ENCODE data around the gene GIT1.

Gene GIT1

GRCh38 chr17:29566473-29567303 lies 22.8 kb downstream of the GIT1 start, which contains the start of gene ABHD15:
Gene ABHD15 (minus strand): TSS chr17:29567037. CDS start chr17:29566966, 71 bp downstream.
- ChIA-PET POLR2A (interaction anchor here (0.8 to 1.0 kb wide), 2 partner anchors 8 to 13 kb away, joined by 3 read pairs; no protein-coding TSS in a partner anchor), CTCF (interaction anchor here (0.6 to 12.2 kb wide), 16 partner anchors 8 to 421 kb away, joined by 3 to 94 read pairs (median 4); no protein-coding TSS in a partner anchor)
- TF ChIP-seq, protein P1, sequence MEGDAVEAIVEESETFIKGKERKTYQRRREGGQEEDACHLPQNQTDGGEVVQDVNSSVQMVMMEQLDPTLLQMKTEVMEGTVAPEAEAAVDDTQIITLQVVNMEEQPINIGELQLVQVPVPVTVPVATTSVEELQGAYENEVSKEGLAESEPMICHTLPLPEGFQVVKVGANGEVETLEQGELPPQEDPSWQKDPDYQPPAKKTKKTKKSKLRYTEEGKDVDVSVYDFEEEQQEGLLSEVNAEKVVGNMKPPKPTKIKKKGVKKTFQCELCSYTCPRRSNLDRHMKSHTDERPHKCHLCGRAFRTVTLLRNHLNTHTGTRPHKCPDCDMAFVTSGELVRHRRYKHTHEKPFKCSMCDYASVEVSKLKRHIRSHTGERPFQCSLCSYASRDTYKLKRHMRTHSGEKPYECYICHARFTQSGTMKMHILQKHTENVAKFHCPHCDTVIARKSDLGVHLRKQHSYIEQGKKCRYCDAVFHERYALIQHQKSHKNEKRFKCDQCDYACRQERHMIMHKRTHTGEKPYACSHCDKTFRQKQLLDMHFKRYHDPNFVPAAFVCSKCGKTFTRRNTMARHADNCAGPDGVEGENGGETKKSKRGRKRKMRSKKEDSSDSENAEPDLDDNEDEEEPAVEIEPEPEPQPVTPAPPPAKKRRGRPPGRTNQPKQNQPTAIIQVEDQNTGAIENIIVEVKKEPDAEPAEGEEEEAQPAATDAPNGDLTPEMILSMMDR (IDR thresholded peaks at IDR 0.05; ENCODE audit: control extremely low read depth, extremely low read depth, low read depth, missing control alignments): no peak
- DNase-seq (ENCODE audit: extremely low spot score): peak; percentile 67

- CTCF ChIA-PET: interaction anchor here (0.8 to 12.2 kb wide), 14 partner anchors 9 to 420 kb away, joined by 3 to 94 read pairs (median 4); no protein-coding TSS in a partner anchor
- POLR2A ChIA-PET: interaction anchor here (0.8 kb wide), 1 partner anchor 12 kb away, joined by 3 read pairs; no protein-coding TSS in a partner anchor
Measured at GRCh38 chr17:29565643-29566472, 23.6 kb downstream of the GIT1 start.

GRCh38 chr17:29563816-29564215 lies 25.6 kb downstream of the GIT1 start:
- TF ChIP-seq, protein P1 (IDR thresholded peaks at IDR 0.05; ENCODE audit: control extremely low read depth, extremely low read depth, low read depth, missing control alignments): no peak
- CTCF ChIA-PET: interaction anchor here (0.6 to 12.2 kb wide), 4 partner anchors 9 to 193 kb away, joined by 3 to 94 read pairs (median 5); no protein-coding TSS in a partner anchor
- no peak for DNase-seq (ENCODE audit: extremely low spot score)
- POLR2A ChIA-PET: no interaction called here

More at GRCh38 chr17:29565643-29566472, 23.6 kb downstream of the GIT1 start:
- TF ChIP-seq, protein P1 (IDR thresholded peaks at IDR 0.05; ENCODE audit: control extremely low read depth, extremely low read depth, low read depth, missing control alignments): peak; percentile 15
- DNase-seq (ENCODE audit: extremely low spot score): peak; percentile 62

DNA sequence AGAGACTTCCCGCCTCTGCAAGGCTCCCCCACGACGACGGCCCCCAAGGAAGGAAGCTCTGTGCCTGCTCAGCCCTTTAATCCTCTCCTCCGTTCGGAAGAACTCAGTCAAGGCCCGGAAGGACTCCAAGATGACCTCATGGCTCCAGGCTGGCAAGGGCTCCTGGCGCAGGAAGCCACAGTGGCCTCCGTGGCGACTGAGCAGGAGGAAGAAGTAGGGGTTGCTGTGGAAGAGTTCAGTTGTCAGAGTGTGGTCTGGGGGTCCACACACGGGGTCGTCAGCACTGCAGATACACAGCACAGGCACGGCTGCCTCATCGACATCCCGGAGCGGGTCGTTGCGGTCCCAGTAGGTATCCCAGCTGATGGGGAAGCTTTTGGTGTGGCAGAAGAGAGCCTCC lies 26.8 kb downstream of the GIT1 start:
- POLR2A ChIA-PET: no interaction called here
- CTCF ChIA-PET: interaction anchor here (1.3 to 3.3 kb wide), 5 partner anchors 8 to 192 kb away, joined by 3 to 12 read pairs (median 4); no protein-coding TSS in a partner anchor
- DNase-seq (ENCODE audit: extremely low spot score): no peak
- TF ChIP-seq, protein P1 (IDR thresholded peaks at IDR 0.05; ENCODE audit: control extremely low read depth, extremely low read depth, low read depth, missing control alignments): no peak

- POLR2A ChIA-PET: no interaction called here
- CTCF ChIA-PET: interaction anchor here (1.1 to 3.3 kb wide), 7 partner anchors 9 to 192 kb away, joined by 3 to 12 read pairs (median 4); no protein-coding TSS in a partner anchor
- TF ChIP-seq, protein P1 (IDR thresholded peaks at IDR 0.05; ENCODE audit: control extremely low read depth, extremely low read depth, low read depth, missing control alignments): no peak
- DNase-seq (ENCODE audit: extremely low spot score): no peak
Measured at GRCh38 chr17:29561554-29562517, 27.6 kb downstream of the GIT1 start.

All from GM10248 (cell line).